Immature natural killer cell (primary cell): ENCODE data around the gene CPAMD8. TPM values are rescaled to one million over a fixed set of nuclear protein-coding genes. Genes with fewer than 3 reads are reported as not detected.
"Not testable (repeated sequence)": the region's sequence is repeated elsewhere in the genome, so short reads cannot be mapped to it uniquely, and the experiment has no call there.

Source experiments
- DNase-seq, 3 donors: peaks; one replicate each; pipeline ENCODE4 v3.0.0; 2022; ENCODE audit warnings: mixed read lengths in 1 of 3
- H3K27ac Mint-ChIP-seq, 6 donors: one replicate each; pipeline ENCODE4 v1.8.0; 2020; ENCODE audit warnings: mixed read lengths in 6 of 6, mild to moderate bottlenecking in 5 of 6, inconsistent platforms in 4 of 6, moderate library complexity in 3 of 6
- H3K27me3 Mint-ChIP-seq, 3 donors: one replicate each; pipeline ENCODE4 v1.8.0; 2020 to 2021; ENCODE audit warnings: low read depth in 3 of 3, mild to moderate bottlenecking in 3 of 3, mixed read lengths in 3 of 3, moderate library complexity in 3 of 3, inconsistent platforms in 1 of 3
- H3K36me3 Mint-ChIP-seq, 3 donors: one replicate each; pipeline ENCODE4 v1.8.0; 2020; ENCODE audit warnings: mixed read lengths in 3 of 3, inconsistent platforms in 2 of 3, mild to moderate bottlenecking in 2 of 3
- H3K4me1 Mint-ChIP-seq, 2 donors: one replicate each; pipeline ENCODE4 v1.8.0; 2020; ENCODE audit warnings: inconsistent platforms in 2 of 2, mild to moderate bottlenecking in 2 of 2, mixed read lengths in 2 of 2, moderate library complexity in 1 of 2
- H3K4me3 Mint-ChIP-seq, 5 donors: one replicate each; pipeline ENCODE4 v1.8.0; 2020; ENCODE audit warnings: mild to moderate bottlenecking in 5 of 5, mixed read lengths in 5 of 5, inconsistent platforms in 3 of 5, moderate library complexity in 3 of 5
- H3K9me3 Mint-ChIP-seq, 6 donors: one replicate each; pipeline ENCODE4 v1.8.0; 2020; ENCODE audit warnings: mild to moderate bottlenecking in 6 of 6, mixed read lengths in 6 of 6, inconsistent platforms in 4 of 6, moderate library complexity in 3 of 6
- polyA plus RNA-seq, 3 donors: library from polyadenylated mRNA; unstranded; fragments of 300-500 nt; fragmentation: Illumina TruSeq; gene quantifications; one replicate each; pipeline ENCODE4 v1.2.3, GENCODE V29; 2021

The CPAMD8 gene
- polyA plus RNA-seq, 3 donors from 2014 or later: 1.3 to 2.1 (median 1.4) TPM

GRCh38 chr19:17005000-17005399 lies 21.6 kb downstream of the CPAMD8 start:
- H3K27ac Mint-ChIP-seq: peak overlapping the region in 1 of 6 donors; percentile 80
- peaks cover 7 to 12% (median 8%) of the 10 kb centered on the region in 3 donors for H3K27me3 Mint-ChIP-seq
- DNase-seq: no peak
- H3K36me3 Mint-ChIP-seq: no peaks in the 10 kb centered on the region
- no peaks in the 10 kb centered on the region for H3K9me3 Mint-ChIP-seq
- H3K4me3 Mint-ChIP-seq: no peak overlapping the region
- peaks cover 26% of the 10 kb centered on the region in 2 donors for H3K4me1 Mint-ChIP-seq

GRCh38 chr19:17004386-17004785 lies 22.2 kb downstream of the CPAMD8 start:
- Mint-ChIP-seq H3K4me3 (no peak overlapping the region), H3K27me3 (peaks cover 7 to 12% (median 8%) of the 10 kb centered on the region in 3 donors), H3K4me1 (peaks cover 26 to 28% of the 10 kb centered on the region in 2 donors), H3K9me3 (no peaks in the 10 kb centered on the region), H3K27ac (peak overlapping the region in 1 of 6 donors; percentile 55), H3K36me3 (no peaks in the 10 kb centered on the region)
- DNase-seq: no peak

GRCh38 chr19:17002455-17002854 lies 24.2 kb downstream of the CPAMD8 start:
- peak overlapping the region in 1 of 6 donors; percentile 34 for H3K27ac Mint-ChIP-seq
- peak overlapping the region in 3 of 5 donors; percentile 65 to 82 (median 75) for H3K4me3 Mint-ChIP-seq
- no peaks in the 10 kb centered on the region for H3K9me3 Mint-ChIP-seq
- no peak for DNase-seq
- peaks cover 26 to 28% of the 10 kb centered on the region in 2 donors for H3K4me1 Mint-ChIP-seq
- peaks cover 7 to 10% (median 8%) of the 10 kb centered on the region in 3 donors for H3K27me3 Mint-ChIP-seq
- H3K36me3 Mint-ChIP-seq: peaks cover 0 to 5% (median 0%) of the 10 kb centered on the region in 3 donors

- H3K27ac Mint-ChIP-seq: peak overlapping the region in 5 of 6 donors; percentile 72 to 95 (median 85)
- no peaks in the 10 kb centered on the region for H3K9me3 Mint-ChIP-seq
- H3K27me3 Mint-ChIP-seq: peaks cover 5 to 10% (median 9%) of the 10 kb centered on the region in 3 donors
Measured at GRCh38 chr19:17001603-17002183, 24.9 kb downstream of the CPAMD8 start.

GRCh38 chr19:16998635-16999194 lies 27.9 kb downstream of the CPAMD8 start:
- DNase-seq: no peak
- Mint-ChIP-seq H3K36me3 (peaks cover 0 to 5% (median 0%) of the 10 kb centered on the region in 3 donors), H3K4me3 (peak overlapping the region in 1 of 5 donors; percentile 43), H3K4me1 (peaks cover 26 to 28% of the 10 kb centered on the region in 2 donors), H3K27ac (peak overlapping the region in 2 of 6 donors; percentile 1 to 26), H3K27me3 (peaks cover 2 to 7% (median 2%) of the 10 kb centered on the region in 3 donors), H3K9me3 (no peaks in the 10 kb centered on the region)

More at GRCh38 chr19:17001603-17002183, 24.9 kb downstream of the CPAMD8 start:
- H3K4me1 Mint-ChIP-seq: peaks cover 26 to 28% of the 10 kb centered on the region in 2 donors
- peak; percentile 73 to 82 (median 75) for DNase-seq
- peak overlapping the region; percentile 62 to 82 (median 65) for H3K4me3 Mint-ChIP-seq
- H3K36me3 Mint-ChIP-seq: peaks cover 0 to 5% (median 0%) of the 10 kb centered on the region in 3 donors

GRCh38 chr19:16996838-16997490 lies 29.6 kb downstream of the CPAMD8 start:
- not testable (repeated sequence) for H3K27me3 Mint-ChIP-seq, DNase-seq, H3K9me3 Mint-ChIP-seq, H3K27ac Mint-ChIP-seq, H3K4me3 Mint-ChIP-seq, H3K36me3 Mint-ChIP-seq
- H3K4me1 Mint-ChIP-seq: peaks cover 17 to 21% of the 10 kb centered on the region in 2 donors

GRCh38 chr19:16988661-16989060 lies 37.9 kb downstream of the CPAMD8 start:
- no peak for DNase-seq
- Mint-ChIP-seq H3K4me3 (no peak overlapping the region), H3K27ac (no peak overlapping the region), H3K36me3 (peaks cover 0 to 4% (median 4%) of the 10 kb centered on the region in 3 donors), H3K27me3 (peaks cover 3 to 14% (median 7%) of the 10 kb centered on the region in 3 donors), H3K9me3 (peaks cover 0 to 6% (median 0%) of the 10 kb centered on the region in 6 donors), H3K4me1 (no peaks in the 10 kb centered on the region)

- H3K36me3 Mint-ChIP-seq: peaks cover 0 to 4% (median 4%) of the 10 kb centered on the region in 3 donors
- no peak overlapping the region for H3K27ac Mint-ChIP-seq
- no peak overlapping the region for H3K4me3 Mint-ChIP-seq
- H3K9me3 Mint-ChIP-seq: peaks cover 0 to 7% (median 0%) of the 10 kb centered on the region in 6 donors
- H3K27me3 Mint-ChIP-seq: peaks cover 0 to 8% (median 8%) of the 10 kb centered on the region in 3 donors
- DNase-seq: no peak
- no peaks in the 10 kb centered on the region for H3K4me1 Mint-ChIP-seq
Measured at GRCh38 chr19:16985403-16985802, 41.2 kb downstream of the CPAMD8 start.

- H3K27ac Mint-ChIP-seq, H3K36me3 Mint-ChIP-seq, H3K4me1 Mint-ChIP-seq, H3K4me3 Mint-ChIP-seq, H3K9me3 Mint-ChIP-seq, DNase-seq: not testable (repeated sequence)
- peaks cover 5 to 17% (median 11%) of the 10 kb centered on the region in 3 donors for H3K27me3 Mint-ChIP-seq
Measured at GRCh38 chr19:16982586-16982985, 44.0 kb downstream of the CPAMD8 start.

GRCh38 chr19:16978839-16979802 lies 47.5 kb downstream of the CPAMD8 start:
- peaks cover 0 to 5% (median 2%) of the 10 kb centered on the region in 3 donors for H3K36me3 Mint-ChIP-seq
- H3K9me3 Mint-ChIP-seq: peaks cover 0 to 6% (median 0%) of the 10 kb centered on the region in 6 donors
- no peak for DNase-seq
- H3K4me1 Mint-ChIP-seq: no peaks in the 10 kb centered on the region
- H3K4me3 Mint-ChIP-seq: no peak overlapping the region
- peaks cover 6 to 14% (median 9%) of the 10 kb centered on the region in 3 donors for H3K27me3 Mint-ChIP-seq
- no peak overlapping the region for H3K27ac Mint-ChIP-seq

- Mint-ChIP-seq H3K27me3 (peaks cover 3 to 14% (median 9%) of the 10 kb centered on the region in 3 donors), H3K36me3 (peaks cover 0 to 5% (median 0%) of the 10 kb centered on the region in 3 donors), H3K4me3 (no peak overlapping the region), H3K27ac (no peak overlapping the region), H3K9me3 (peaks cover 0 to 1% (median 0%) of the 10 kb centered on the region in 6 donors), H3K4me1 (no peaks in the 10 kb centered on the region)
- DNase-seq: no peak
Measured at GRCh38 chr19:16978156-16978555, 48.5 kb downstream of the CPAMD8 start.

- H3K4me1 Mint-ChIP-seq: no peaks in the 10 kb centered on the region
- H3K36me3 Mint-ChIP-seq: peaks cover 0 to 5% (median 0%) of the 10 kb centered on the region in 3 donors
- no peak for DNase-seq
- peaks cover 3 to 14% (median 9%) of the 10 kb centered on the region in 3 donors for H3K27me3 Mint-ChIP-seq
- peaks cover 0 to 1% (median 0%) of the 10 kb centered on the region in 6 donors for H3K9me3 Mint-ChIP-seq
- no peak overlapping the region for H3K27ac Mint-ChIP-seq
- H3K4me3 Mint-ChIP-seq: no peak overlapping the region
Measured at GRCh38 chr19:16977306-16977705, 49.3 kb downstream of the CPAMD8 start.

- DNase-seq: no peak
- H3K9me3 Mint-ChIP-seq: peaks cover 0 to 1% (median 0%) of the 10 kb centered on the region in 6 donors
- peaks cover 0 to 5% (median 0%) of the 10 kb centered on the region in 3 donors for H3K36me3 Mint-ChIP-seq
- no peak overlapping the region for H3K27ac Mint-ChIP-seq
- H3K4me3 Mint-ChIP-seq: no peak overlapping the region
- H3K4me1 Mint-ChIP-seq: no peaks in the 10 kb centered on the region
- peaks cover 3 to 14% (median 9%) of the 10 kb centered on the region in 3 donors for H3K27me3 Mint-ChIP-seq
Measured at GRCh38 chr19:16976446-16976845, 50.2 kb downstream of the CPAMD8 start.
